Stimulated activated CD8-positive, alpha-beta memory T cell treated with anti-CD3 and anti-CD28 coated beads, Interleukin-7, amount 100 ng/mL, for 1 hour (primary cell): Measurements from ENCODE around the gene SPAG17.
"Not testable (repeated sequence)": the region's sequence is repeated elsewhere in the genome, so short reads cannot be mapped to it uniquely, and the experiment has no call there.

Experiments
- DNase-seq, 2 donors: peaks; one replicate each; pipeline ENCODE4 v3.0.0-alpha.2; 2020; ENCODE audit warnings: low read depth in 2 of 2

Gene SPAG17

DNA sequence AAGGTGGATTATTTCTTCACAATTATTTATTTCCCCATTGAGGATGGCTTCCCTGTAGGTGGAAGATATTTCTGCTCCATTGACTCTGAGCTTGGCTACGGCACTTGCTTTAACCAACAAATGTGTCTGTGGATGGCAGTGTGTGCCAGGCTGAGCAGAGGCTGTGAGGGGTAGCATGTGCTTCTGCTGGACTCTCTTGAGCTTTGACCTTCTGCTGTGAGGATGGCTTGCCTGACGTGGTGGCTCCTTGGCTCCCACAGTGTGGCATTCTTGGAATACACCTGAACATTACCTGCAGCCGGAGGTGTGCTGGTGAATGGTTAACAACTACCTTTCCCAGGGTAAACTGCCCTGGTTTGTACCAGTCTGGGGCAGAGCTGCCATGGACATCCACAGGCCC is 208.6 kb downstream of the SPAG17 start:
- DNase-seq, result no peak

DNA sequence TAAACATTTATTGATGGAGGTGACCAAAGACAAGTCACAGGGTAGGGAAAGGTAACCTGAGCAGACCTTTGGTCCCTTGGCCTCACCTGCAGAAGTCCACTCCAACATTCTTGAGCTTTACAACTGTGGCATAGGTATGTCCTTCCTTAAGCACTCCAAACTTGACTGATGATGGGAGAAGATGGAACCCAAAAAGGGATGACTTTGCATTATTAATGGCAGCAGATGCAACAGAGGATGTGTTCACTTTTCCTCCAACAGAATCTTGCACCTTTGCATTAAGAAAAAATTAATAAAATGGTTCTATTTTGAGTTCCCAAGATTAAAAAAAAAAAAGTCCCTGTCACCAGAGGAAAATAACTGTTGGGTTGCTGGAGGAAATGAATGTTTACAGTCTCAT is 213.3 kb downstream of the SPAG17 start:
- no peak for DNase-seq

DNA sequence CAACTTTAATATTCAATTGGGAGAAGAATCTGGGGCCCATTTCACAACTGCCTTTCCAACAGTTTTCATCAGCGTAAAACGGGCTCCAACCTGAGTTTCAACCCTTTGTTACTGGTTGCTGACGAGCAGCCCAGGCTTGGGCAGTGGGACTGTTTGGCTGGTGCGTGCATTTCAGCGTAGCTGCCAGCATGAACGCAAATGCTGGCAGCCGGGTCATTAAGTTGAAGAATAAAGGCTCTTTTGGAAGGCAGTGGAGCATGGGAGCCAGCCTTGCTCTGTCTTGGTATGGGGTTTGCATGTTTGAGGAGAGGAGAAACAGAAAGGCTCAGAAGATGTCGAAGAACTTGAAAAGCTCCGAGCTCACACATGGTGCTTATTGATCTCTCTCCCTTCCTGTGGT is 214.8 kb downstream of the SPAG17 start:
- DNase-seq, result no peak

DNA sequence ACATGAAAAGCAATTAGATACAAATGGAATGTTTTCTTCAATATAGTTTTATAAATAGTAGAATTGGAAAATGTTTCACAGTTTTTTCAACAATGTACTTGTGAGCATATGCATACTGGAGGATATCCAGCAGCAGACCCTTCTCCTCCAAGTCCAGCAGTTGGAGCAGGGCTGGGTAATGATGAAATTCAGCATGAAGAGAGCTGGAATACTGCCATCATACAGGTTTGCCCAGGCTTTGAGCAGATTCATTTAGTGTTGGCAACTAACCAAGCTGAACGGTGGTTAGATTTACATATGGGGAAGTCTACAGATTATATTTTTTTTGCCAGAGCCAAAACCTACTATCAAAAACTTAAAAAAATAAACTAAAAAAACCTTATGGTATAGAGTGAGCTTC is 217.1 kb downstream of the SPAG17 start:
- DNase-seq, result no peak

DNA sequence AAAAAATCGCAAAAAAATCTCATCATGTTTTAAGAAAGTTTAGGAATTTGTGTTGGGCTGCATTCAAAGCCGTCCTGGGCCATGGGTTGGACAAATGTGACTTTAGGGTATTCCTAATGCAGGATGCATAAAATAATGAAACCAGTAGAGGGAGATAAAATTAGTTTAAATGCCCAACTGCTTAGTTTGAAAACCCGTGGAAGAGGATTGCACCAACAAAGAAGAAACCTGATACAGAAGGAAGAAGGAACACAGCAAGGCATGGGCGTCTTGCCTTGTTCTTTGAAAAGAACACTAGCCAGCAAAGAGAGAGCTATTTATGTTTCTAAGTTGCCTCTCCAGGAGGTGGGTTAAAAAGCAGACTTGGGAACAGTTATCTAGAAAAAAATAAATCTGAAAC is 217.6 kb downstream of the SPAG17 start:
- DNase-seq, result no peak

DNA sequence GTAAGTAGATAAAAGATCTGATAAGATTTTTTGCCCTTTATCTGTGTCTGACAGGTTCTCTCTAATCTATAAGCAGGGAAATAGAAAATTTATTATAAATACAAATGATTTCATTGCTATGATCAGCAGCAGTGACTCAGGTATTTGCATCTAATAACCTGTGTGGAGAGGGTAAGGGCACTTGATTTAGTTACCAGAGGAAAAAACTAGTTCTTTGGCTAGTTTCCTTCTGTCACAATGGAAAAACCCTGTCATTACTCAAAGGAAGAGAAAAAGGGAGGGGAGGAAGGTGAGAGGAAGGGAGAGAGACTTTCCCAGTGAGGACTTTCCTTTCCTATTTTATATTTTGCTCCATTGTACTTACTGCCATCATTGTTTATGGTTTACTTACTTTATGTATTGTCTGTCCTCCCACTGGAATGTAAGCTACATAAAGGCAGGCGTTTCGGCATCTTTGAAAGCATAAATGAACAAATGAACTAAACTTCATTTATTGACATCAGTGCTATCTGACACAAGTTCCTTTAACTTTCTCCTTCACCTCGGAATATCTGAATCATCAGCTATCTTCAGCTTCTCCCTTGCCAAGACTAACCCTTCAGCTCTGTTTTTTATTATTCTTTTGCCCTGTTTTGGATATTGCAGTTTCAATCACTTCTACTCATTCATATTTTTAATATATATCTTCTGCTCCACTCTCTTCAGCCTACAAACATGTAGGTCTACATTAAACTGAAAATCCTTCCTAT is 220.6 kb downstream of the SPAG17 start:
- no peak for DNase-seq

DNA sequence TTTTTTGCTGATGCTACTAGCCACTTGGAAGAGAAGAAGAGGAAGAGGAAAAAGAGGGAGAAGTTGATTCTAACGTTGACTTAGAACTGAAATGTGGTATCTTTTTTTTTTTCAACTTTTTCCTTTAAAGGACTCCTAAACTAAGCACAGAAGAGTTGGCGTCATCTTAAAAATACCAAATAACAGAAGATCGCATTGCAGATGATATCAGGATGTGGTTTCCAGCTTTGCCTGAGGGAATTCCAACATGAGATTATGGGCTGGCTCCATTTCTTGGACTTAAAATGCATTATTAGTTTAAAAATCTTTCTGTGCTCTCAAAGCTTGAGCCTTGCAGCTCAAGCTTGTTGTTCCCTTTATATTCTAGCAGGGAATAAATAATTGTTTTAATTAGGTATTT is 225.7 kb downstream of the SPAG17 start:
- DNase-seq, result no peak

DNA sequence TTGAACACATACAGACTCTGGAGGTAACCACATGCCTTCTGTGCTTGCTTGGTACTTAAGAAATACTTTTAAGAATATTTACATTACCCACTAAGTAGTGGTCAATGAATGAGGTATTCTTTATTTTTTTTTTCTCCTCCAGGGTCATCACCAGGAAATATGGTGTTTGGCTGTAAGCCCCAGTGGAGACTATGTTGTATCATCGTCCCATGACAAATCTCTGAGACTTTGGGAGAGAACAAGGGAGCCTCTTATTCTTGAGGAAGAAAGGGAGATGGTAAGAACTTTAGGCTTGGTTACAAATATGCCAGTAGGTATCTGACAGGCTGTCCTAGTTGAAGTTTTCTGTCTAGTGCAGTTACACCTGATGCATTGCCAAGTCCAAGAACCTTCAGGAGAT is 232.6 kb downstream of the SPAG17 start:
- no peak for DNase-seq

DNA sequence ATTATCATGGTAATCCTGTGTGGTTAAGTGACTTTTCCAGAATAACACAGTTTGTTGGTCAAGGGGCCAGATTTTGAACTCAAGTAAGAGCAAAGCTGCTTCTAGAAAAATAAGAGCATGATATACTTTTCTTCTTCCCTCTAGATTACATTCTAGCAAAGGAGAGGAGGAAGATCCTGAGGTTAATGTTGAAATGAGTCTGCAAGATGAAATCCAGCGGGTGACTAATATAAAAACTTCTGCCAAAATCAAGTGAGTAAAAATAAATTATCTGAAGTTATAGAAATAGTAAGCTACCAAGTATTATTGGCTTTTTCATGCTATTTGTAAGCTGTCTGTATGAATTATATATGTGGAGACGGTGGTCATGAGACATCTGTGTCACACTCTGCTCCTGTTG is 242.7 kb downstream of the SPAG17 start:
- DNase-seq, result no peak

DNA sequence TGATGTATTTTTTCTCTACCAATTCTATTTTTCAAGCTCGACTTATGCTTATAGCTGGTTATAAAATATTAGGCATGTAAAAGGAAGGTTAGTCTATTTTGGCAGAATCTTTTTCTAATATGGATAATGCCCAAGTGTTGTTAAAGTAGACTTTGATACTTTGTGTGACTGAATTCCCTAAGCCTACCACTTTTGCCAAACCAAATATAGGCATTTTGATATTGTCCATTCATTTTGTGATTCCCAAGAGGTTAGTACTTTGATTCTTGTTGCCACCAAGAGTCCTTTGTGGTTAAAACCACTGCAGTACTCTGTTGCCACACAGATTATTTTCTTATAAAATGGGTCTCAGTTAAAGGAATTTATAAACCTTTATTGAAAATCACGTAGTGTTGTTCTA is 251.3 kb downstream of the SPAG17 start:
- DNase-seq, result no peak

DNA sequence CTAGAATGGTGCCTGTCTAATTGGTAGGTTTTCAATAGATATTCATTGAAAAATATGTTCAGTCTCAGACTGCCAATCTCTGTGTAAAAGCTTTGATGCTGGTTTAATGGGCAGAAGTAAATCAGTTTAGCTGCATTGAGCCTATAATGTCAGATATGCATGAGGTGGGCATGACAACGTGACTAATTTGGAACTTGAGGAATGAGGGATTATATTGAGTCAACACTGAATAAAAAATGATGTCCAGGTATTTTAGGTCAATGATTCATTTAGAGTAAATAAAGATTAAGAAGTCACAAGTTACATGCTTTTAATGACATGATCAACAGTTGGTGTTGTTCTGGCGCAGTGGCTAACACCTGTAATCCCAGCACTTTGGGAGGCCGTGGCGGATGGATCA is 252.5 kb downstream of the SPAG17 start:
- DNase-seq, result no peak

DNA sequence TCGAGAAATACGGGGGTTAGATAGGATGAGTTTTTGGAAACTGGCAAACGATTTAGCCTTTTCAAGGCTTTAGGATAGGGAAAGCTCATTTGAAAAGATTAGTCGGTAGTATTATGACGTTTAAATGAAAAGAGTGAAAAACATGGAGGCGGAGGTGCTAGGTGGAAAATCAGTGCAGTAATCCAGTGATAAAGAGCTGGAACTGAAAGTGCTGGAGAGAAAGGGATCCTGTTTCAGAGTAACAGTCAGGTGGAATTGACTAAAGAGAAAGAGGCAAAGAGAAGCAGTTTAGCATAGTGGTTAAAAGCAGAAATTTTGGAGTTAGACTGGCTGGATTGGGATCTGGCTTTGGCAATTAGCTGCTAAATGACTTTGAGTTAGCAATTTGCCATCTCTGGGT is 254.5 kb downstream of the SPAG17 start:
- no peak for DNase-seq

DNA sequence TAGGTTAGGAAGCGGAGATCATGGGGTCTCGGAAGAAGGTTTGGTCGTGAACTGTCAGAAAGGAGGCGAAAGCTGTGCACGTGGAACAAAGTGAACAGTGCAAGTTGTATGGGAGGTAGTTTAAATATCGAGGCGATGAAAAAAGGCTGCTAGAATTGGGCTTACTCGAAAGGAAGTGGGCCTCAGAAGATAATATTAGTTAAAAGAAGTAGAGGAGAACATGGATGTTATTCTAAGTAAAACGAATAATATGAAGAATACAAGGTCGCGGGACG is 254.9 kb downstream of the SPAG17 start:
- DNase-seq, result no peak

DNA sequence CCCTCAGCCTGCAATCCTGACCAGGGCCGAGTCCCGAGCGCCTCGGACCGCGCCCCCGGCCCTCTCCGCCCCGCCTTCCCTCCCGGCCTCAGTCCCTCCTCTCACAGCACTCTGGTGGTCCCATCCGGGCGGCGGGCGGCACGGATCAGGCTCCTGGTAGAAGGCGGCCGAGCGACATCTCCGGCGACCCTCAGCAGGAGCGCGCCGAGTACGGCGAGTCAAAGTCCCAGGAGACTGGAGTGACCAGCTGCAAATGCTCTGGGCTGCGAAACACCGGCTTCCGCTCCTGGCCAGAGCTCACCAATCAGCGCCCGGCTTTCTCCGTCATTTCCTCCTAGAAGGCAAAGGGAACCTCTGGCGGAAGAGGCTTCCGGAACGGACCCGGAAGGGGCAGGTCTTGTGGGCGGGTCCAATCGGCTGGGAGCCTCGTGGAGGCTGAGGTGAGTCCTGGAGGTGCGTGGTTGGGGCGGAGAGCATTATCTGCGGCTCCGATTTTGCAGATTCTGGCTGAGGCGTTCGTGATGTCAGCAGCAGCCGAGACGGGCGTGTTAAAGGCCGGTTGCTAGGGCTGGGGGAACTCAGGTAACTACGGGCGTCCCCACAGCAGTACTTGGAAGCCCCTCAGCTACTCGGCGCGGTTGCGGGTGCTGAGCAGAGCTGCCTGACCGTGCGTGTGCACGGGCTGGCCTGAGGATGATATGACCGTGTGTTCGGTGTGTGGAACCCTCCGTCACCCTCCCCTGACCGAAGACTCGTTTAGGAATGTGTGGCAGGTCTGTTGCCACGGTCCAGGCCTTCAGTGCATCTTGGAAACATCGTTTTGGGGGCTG is 255.5 kb downstream of the SPAG17 start, which contains the start of the genes GDAP2 and WDR3:
Gene GDAP2, minus strand, starts transcription at position 279 of the 830 bp plus-strand sequence. CDS start 9,264 bp downstream, outside the sequence.
Gene WDR3, plus strand, starts transcription at position 397 of the 830 bp plus-strand sequence. CDS start 3,581 bp downstream, outside the sequence.
- peak; percentile 80 to 90 for DNase-seq

DNA sequence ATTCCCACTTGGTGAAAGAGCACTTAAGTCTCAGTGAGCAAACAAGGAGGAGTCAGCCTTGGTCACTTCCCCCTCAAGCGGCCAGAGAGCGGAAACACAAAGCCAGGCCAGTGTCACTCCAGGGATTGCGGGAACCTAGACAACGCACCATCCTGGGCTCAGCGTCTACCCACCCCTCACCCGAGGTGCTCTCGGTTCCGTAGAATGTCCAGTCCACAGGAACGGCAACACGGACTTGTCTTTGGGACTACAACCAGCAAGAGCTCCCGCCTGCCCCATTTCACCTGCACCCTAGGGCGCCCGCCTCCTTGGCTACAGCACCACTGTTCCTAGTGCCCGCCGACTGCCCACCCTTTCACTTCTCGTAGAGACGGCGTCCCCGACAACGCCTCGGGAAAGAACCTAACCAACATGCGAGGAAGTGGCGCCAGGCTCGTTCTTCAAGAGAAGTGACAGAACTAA is 256.1 kb downstream of the SPAG17 start:
- DNase-seq, result peak; percentile 13

DNA sequence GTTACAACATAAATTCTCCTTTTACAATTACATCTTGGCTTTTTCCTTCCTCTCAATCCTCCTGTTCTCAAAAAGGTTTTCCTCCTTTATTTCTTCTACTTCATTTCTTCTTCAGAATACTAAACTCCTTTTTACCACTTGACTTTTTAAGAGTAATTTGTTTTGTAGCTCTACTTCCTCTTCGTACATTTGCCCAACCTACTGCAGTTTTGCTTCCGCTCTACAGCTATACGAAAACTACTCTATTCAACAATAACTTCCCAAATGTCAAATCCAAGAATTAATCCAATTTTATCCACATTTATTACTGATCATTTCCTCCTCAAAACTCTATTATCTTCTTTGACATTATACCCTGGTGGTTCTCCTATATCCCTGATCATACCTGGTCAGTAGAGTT is 259.0 kb downstream of the SPAG17 start:
- no peak for DNase-seq

DNA sequence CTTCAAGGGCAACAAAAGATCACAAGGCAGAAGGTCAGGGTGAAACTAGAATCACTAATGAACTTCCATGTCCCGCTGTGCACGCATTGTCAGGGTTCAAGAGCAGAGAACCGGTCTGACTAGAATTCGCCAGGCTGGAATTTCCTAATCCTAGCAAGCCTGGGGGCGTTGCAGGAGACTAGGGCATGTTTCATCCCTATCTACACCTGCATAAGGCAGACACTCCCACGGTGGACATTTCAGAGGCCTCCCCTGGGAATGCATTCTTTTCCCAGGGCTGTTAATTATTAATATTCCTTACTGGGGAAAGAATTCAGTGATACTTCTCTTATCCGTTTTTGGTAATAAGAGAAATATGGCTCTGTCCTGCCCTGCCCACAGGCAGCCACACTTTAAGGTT is 262.3 kb downstream of the SPAG17 start:
- DNase-seq, result not testable (repeated sequence)

DNA sequence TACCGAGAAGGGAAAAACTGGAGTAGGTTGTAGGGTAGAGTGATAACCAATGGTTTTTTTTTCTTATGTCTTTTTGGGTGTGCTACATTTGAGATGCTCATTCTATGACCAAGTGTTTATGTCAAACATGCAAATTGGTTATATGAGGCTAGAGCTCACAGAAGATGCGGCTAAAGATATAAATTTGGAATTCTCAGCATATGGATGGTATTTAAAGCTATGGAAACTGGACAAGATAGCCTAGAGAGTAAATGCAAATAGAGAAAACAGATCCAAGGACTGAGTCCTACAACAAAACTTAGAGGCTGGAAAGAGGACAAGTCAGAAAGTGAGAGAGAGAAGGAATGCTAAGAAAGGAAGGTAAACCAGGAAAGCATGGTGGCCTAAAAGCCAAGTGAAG is 263.0 kb downstream of the SPAG17 start:
- DNase-seq, result no peak

DNA sequence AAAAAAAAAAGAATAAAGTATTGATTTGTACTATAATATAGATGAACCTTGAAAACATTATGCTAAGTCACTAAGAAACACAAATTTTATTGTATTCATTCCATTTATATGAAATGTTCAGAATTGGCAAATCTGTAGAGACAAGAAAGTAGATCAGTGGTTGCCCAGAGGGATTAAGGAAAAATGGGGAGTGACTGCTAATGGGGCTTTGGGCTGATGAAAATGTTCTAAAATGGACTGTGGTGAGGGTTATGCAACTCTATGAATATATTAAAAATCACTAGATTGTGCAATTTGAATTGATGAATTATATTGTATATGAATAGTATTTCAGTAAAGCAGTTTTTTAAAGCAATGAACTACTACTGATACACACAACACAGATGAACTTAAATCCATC is 265.7 kb downstream of the SPAG17 start:
- DNase-seq, result no peak

DNA sequence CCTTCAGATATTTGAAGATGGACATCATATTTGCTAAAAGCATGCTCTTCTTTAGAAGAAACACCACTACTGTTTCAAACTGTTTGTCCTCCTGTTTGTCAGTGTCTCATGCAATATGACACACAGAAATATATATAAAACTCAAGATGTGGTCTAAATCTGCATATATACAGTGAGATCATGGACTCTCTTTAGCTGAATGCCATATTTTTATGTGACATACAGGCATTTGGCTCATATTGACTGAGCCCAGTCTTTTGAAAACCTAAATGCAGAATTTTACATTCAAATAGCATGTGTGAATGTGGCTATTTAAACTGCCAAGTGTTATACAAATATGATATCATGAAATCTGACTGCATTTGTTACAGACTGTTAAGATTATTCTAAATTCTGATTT is 274.0 kb downstream of the SPAG17 start:
- no peak for DNase-seq

DNA sequence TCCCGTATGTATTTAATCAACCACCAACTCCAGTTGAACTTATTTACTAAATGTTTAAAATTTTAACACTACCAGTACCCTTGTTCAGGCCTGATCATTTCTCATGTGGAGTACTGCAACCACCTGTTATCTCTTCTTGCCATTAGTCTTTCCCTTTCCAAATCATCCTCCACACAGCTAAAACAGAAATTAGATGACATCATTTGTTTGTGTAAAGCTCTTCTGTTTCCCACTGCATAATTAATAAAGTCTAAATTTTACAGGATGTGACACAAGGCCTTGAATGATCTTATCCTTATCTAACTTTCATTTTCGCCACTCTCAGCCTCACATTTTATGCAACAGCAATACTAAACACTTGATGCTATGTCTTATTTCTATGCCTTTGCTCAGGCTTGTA is 280.0 kb downstream of the SPAG17 start:
- no peak for DNase-seq

DNA sequence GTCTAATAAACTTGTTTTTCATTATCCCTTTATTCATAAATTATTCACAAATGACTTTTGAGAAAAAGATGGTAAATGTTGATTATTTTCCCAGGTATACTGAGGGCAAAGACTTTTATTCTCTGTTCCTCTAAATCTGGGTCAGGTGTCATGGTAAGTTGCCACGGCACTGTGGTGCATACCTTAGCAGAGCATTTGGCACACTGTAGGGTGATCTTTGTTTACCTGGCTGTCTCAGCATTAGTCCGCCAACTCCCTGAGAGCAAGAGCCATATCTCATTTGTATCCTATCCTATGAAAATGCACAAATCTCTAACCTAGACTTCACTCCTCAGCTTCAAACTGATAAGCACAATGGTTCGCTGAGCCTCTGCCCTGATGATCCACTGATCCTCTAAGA is 280.5 kb downstream of the SPAG17 start:
- no peak for DNase-seq
